Measurements from ENCODE around the gene RPUSD2. TPM values are rescaled to one million over a fixed set of nuclear protein-coding genes. Genes with fewer than 3 reads are reported as not detected.

The RPUSD2 gene
- polyA plus RNA-seq, 3 donors, result 1.1 to 6.3 (median 4.3) TPM

DNA sequence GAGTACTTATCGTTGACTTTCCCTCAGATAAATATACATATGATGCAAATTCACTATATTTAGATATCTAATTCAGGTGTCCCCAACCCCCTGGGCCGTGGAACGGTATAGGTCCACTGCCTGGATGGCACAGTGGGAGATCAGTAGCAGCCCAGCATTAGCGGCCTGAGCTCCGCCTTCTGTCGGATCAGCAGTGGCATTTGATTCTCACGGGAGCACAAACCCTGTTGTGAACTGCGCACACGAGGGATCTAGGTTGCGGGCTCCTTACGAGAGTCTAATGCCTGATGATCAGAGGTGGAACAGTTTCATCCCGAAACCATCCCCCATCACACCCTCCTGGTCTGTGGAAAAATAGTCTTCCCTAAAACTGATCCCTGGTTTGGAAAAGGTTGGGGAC, 31.9 kb downstream of the RPUSD2 start:
- H3K4me1 Mint-ChIP-seq, result no peaks in the 10 kb centered on the region
- H3K9me3 Mint-ChIP-seq, result no peaks in the 10 kb centered on the region
- H3K36me3 Mint-ChIP-seq, result peaks cover 14 to 31% of the 10 kb centered on the region in 2 donors
- TF ChIP-seq, protein P1, sequence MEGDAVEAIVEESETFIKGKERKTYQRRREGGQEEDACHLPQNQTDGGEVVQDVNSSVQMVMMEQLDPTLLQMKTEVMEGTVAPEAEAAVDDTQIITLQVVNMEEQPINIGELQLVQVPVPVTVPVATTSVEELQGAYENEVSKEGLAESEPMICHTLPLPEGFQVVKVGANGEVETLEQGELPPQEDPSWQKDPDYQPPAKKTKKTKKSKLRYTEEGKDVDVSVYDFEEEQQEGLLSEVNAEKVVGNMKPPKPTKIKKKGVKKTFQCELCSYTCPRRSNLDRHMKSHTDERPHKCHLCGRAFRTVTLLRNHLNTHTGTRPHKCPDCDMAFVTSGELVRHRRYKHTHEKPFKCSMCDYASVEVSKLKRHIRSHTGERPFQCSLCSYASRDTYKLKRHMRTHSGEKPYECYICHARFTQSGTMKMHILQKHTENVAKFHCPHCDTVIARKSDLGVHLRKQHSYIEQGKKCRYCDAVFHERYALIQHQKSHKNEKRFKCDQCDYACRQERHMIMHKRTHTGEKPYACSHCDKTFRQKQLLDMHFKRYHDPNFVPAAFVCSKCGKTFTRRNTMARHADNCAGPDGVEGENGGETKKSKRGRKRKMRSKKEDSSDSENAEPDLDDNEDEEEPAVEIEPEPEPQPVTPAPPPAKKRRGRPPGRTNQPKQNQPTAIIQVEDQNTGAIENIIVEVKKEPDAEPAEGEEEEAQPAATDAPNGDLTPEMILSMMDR (IDR thresholded peaks at IDR 0.05), result no peak
- H3K9me3 ChIP-seq (replicated peaks in 1 of 2; ENCODE audit: control insufficient read depth in 1 of 2, insufficient read depth in 1 of 2, low read length in 2 of 2), result no peaks in the 10 kb centered on the region
- H3K4me3 Mint-ChIP-seq, result no peak overlapping the region
- intact Hi-C loops (cut with micrococcal nuclease), result no loop called here
- DNase-seq, result no peak
- no peaks in the 10 kb centered on the region for H3K27me3 Mint-ChIP-seq (ENCODE audit: low read depth in 3 of 3)
- H3K4me3 ChIP-seq (replicated peaks in 1 of 3; ENCODE audit: low read depth in 2 of 3, low read length in 3 of 3), result no peak overlapping the region
- no peak overlapping the region for H3K4me2 ChIP-seq (replicated peaks; ENCODE audit: extremely low read depth, low read length, poor library complexity, severe bottlenecking)
- H2AFZ ChIP-seq (ENCODE audit: insufficient read depth, low read depth, low read length, poor library complexity, severe bottlenecking), result no peak overlapping the region
- H3K4me1 ChIP-seq (ENCODE audit: control insufficient read depth in 1 of 2, insufficient read depth in 2 of 2, low read length in 2 of 2), result no peaks in the 10 kb centered on the region
- no peak overlapping the region for H3K27ac Mint-ChIP-seq
- H3K27me3 ChIP-seq (ENCODE audit: control insufficient read depth in 2 of 2, insufficient read depth in 2 of 2, low read length in 2 of 2), result no peaks in the 10 kb centered on the region
- peaks cover 96% of the 10 kb centered on the region for H3K79me2 ChIP-seq (ENCODE audit: insufficient read depth, low read length)
- peaks cover 6 to 21% of the 10 kb centered on the region in 2 donors for H3K36me3 ChIP-seq (replicated peaks in 1 of 2; ENCODE audit: control insufficient read depth in 1 of 2, insufficient read depth in 2 of 2, low read length in 2 of 2)
- no peaks in the 10 kb centered on the region for H4K20me1 ChIP-seq (ENCODE audit: insufficient read depth, low read length)
- WGBS (ENCODE audit: insufficient coverage), result 98% methylated on average over 6 of the region's 12 CpGs
- H3K9ac ChIP-seq (ENCODE audit: insufficient read depth, low read length, poor library complexity, severe bottlenecking), result no peak overlapping the region
- H3K27ac ChIP-seq (ENCODE audit: low read depth in 1 of 2, low read length in 2 of 2), result no peak overlapping the region

DNA sequence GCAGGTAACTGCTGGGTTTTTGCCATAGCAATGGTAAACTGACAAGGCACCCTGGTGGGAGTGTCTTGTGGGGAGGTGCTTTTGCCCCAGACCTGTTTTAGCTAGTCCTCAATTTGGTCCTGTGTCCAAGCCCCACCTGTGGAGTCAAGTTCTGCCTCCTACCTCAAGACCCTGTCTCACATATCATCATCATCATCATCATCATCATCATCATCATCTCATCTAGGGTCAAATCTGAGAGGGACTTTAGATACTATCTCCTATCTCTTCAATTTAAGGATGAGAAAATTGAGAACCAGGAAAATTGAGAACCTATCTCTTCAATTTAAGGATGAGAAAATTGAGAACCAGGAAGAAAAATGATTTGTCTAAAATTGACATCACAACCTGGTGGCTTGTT, 34.8 kb downstream of the RPUSD2 start:
- Histone ChIP-seq H3K79me2 (ENCODE audit: insufficient read depth, low read length) (peaks cover 67% of the 10 kb centered on the region), H3K4me3 (replicated peaks in 1 of 3; ENCODE audit: low read depth in 2 of 3, low read length in 3 of 3) (no peak overlapping the region), H3K4me1 (ENCODE audit: control insufficient read depth in 1 of 2, insufficient read depth in 2 of 2, low read length in 2 of 2) (no peaks in the 10 kb centered on the region), H3K9me3 (replicated peaks in 1 of 2; ENCODE audit: control insufficient read depth in 1 of 2, insufficient read depth in 1 of 2, low read length in 2 of 2) (no peaks in the 10 kb centered on the region), H3K27me3 (ENCODE audit: control insufficient read depth in 2 of 2, insufficient read depth in 2 of 2, low read length in 2 of 2) (no peaks in the 10 kb centered on the region), H3K27ac (ENCODE audit: low read depth in 1 of 2, low read length in 2 of 2) (no peak overlapping the region), H3K9ac (ENCODE audit: insufficient read depth, low read length, poor library complexity, severe bottlenecking) (no peak overlapping the region), H3K36me3 (replicated peaks in 1 of 2; ENCODE audit: control insufficient read depth in 1 of 2, insufficient read depth in 2 of 2, low read length in 2 of 2) (peaks cover 17 to 51% of the 10 kb centered on the region in 2 donors), H2AFZ (ENCODE audit: insufficient read depth, low read depth, low read length, poor library complexity, severe bottlenecking) (no peak overlapping the region), H4K20me1 (ENCODE audit: insufficient read depth, low read length) (no peaks in the 10 kb centered on the region), H3K4me2 (replicated peaks; ENCODE audit: extremely low read depth, low read length, poor library complexity, severe bottlenecking) (no peak overlapping the region)
- H3K27ac Mint-ChIP-seq, result peak overlapping the region in 1 of 7 donors; percentile 0
- H3K36me3 Mint-ChIP-seq, result peaks cover 23 to 58% of the 10 kb centered on the region in 2 donors
- TF ChIP-seq, protein P1 (IDR thresholded peaks at IDR 0.05), result no peak
- H3K4me1 Mint-ChIP-seq, result no peaks in the 10 kb centered on the region
- H3K4me3 Mint-ChIP-seq, result no peak overlapping the region
- DNase-seq, result no peak
- no peaks in the 10 kb centered on the region for H3K27me3 Mint-ChIP-seq (ENCODE audit: low read depth in 3 of 3)
- no peaks in the 10 kb centered on the region for H3K9me3 Mint-ChIP-seq
- intact Hi-C loops (cut with micrococcal nuclease), result no loop called here
